GM19099 (cell line): ENCODE measurements around the gene COMMD1.

Source experiments
- POLR2A ChIP-seq: IDR thresholded peaks from 3 replicates; pipeline ENCODE4 v1.6.1; 2011; ENCODE audit warnings: low read depth; ENCODE audit not compliant: insufficient read length; ENCODE audit errors: extremely low read depth

Gene COMMD1

GRCh38 chr2:62136956-62137830, 231.7 kb downstream of the COMMD1 start:
- no peak for TF ChIP-seq POLR2A

GRCh38 chr2:62140426-62141141, 235.1 kb downstream of the COMMD1 start:
- no peak for TF ChIP-seq POLR2A

- TF ChIP-seq POLR2A = no peak
Observed at GRCh38 chr2:62141142-62141740, 235.8 kb downstream of the COMMD1 start.

- TF ChIP-seq POLR2A = peak; percentile 28
Observed at GRCh38 chr2:62142054-62142453, 236.6 kb downstream of the COMMD1 start.

GRCh38 chr2:62143696-62144095, 238.2 kb downstream of the COMMD1 start:
- TF ChIP-seq POLR2A = no peak

GRCh38 chr2:62144689-62145477, 239.4 kb downstream of the COMMD1 start:
- peak; percentile 14 for TF ChIP-seq POLR2A

GRCh38 chr2:62145478-62146100, 240.1 kb downstream of the COMMD1 start:
- TF ChIP-seq POLR2A = no peak

GRCh38 chr2:62147610-62148301, 242.3 kb downstream of the COMMD1 start:
- TF ChIP-seq POLR2A = no peak

GRCh38 chr2:62149708-62150107, 244.2 kb downstream of the COMMD1 start:
- TF ChIP-seq POLR2A = no peak

- TF ChIP-seq POLR2A = no peak
Observed at GRCh38 chr2:62150597-62151305, 245.3 kb downstream of the COMMD1 start.

- no peak for TF ChIP-seq POLR2A
Observed at GRCh38 chr2:62151306-62151638, 245.8 kb downstream of the COMMD1 start.

- TF ChIP-seq POLR2A = no peak
Observed at GRCh38 chr2:62152000-62152399, 246.5 kb downstream of the COMMD1 start.

- no peak for TF ChIP-seq POLR2A
Observed at GRCh38 chr2:62156861-62157496, 251.5 kb downstream of the COMMD1 start.

GRCh38 chr2:62158444-62159121, 253.1 kb downstream of the COMMD1 start:
- TF ChIP-seq POLR2A = no peak
